KOPT-K1 (cell line): ENCODE results near the gene PAQR3.
"Not testable (repeated sequence)": the region's sequence is repeated elsewhere in the genome, so short reads cannot be mapped to it uniquely, and the experiment has no call there.

Experiments
- H3K27ac ChIP-seq: fragments of 200-600 bp; sonication (generic); 2 replicates; pipeline ENCODE4 v1.5.1; 2016; ENCODE audit warnings: antibody characterized with exemption, mild to moderate bottlenecking, low read depth, low read length; ENCODE audit not compliant: poor library complexity, severe bottlenecking
- H3K36me3 ChIP-seq: fragments of 200-600 bp; sonication (generic); 2 replicates; pipeline ENCODE4 v1.5.1; 2017; ENCODE audit warnings: antibody characterized with exemption, mild to moderate bottlenecking, low read length, moderate library complexity; ENCODE audit not compliant: insufficient read depth
- H3K9me3 ChIP-seq: fragments of 200-600 bp; sonication (generic); 2 replicates; pipeline ENCODE4 v1.5.1; 2017; ENCODE audit warnings: antibody characterized with exemption, low read length, mild to moderate bottlenecking; ENCODE audit not compliant: insufficient read depth, poor library complexity, severe bottlenecking

PAQR3 gene

DNA sequence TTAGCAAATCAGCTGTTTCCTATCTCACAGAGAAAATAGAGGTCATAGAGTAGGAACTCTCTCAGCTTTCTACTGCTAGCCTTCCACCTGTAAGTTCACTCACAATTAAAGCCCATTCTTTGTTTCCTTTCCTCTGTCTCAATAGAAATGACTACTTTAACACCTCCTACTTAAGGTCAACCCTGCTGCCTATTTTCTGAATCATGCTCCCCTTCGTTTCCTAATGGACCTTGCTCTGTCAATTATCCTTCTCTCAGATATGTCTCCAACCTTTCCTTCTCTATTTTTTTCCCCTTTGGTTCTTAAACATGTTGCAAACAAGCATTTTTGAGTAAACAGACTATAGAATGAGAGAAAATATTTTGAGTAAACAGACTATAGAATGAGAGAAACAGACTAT is 5.1 kb upstream of the PAQR3 start:
- H3K27ac ChIP-seq: no peak overlapping the region
- H3K36me3 ChIP-seq: no peaks in the 10 kb centered on the region
- H3K9me3 ChIP-seq: peaks cover 5% of the 10 kb centered on the region

DNA sequence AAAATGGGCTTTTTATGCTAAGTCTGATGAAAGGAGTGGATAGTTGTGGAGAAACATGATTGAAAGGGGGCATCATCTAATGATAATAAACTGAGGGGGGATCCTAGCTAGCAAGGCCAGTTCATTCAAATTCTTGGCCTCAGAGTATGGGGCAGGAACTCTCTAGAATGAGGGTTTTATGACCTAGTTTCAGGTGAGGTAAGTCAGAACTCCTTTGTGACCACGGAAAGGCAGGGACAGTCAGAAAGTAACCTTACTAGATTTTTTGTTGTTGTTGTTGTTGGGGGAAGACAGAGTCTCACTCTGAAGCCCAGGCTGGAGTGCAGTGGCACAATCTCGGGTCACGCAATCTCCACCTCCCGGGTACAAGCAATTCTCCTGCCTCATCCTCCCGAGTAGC is 1.5 kb upstream of the PAQR3 start:
- Histone ChIP-seq H3K9me3 (no peaks in the 10 kb centered on the region), H3K36me3 (peaks cover 9% of the 10 kb centered on the region), H3K27ac (no peak overlapping the region)

DNA sequence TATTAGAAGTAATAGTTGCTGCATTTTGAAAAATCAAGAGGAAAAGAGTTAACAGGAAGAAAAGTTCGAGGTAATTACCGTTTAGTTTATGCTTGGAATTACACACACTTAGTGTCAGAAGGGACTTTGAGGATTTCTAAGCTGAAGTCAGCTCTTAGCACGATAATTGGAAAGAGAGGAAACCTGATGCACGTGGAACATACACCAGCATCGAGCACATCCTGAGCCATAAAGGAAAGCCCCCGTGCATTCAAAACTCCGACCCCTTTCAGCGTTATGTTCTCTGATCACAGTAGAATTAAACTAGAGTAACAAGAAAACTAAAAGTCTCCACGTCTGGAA is 400 bp upstream of the PAQR3 start:
- H3K27ac ChIP-seq: peak overlapping the region; percentile 55
- peaks cover 15% of the 10 kb centered on the region for H3K36me3 ChIP-seq
- H3K9me3 ChIP-seq: no peaks in the 10 kb centered on the region

DNA sequence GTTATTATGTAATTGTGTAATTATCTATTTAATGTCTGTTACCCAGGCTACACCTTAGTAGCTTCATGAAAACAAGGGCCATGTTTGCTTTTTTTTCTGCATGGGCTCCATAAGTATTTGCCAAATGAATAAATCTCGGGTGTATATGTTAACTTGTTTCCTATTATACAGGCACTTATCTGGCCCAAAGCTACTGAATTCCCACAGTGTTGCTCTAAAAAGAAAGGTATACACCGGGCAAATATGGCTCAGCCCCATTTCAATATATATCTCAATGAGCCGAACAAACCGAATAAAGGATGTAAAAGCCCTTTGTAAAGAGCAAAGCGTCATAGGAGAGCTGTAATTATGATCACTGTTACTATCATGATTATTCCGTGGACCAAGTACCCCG is 767 bp downstream of the PAQR3 start:
- Histone ChIP-seq H3K27ac (peak overlapping the region; percentile 55), H3K36me3 (peaks cover 23% of the 10 kb centered on the region), H3K9me3 (no peaks in the 10 kb centered on the region)

DNA sequence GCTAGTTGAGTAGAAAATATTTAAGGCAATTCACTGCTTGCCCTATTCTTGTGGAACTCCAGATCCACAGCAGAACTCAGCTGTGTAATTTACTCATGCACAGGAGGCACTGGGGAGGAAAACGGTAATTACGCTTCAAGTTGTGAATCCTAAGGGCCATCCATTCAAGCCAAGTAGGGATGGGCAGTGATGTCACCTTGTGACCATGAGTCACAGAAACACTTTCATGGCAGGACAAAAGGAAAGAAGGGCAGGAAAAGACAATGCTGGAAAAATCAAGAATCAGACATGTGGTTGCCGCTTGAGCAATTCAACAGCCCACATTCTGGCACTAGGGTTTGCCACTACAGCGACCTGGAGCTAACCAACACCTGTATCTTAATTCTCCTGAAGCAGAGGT is 1.4 kb downstream of the PAQR3 start:
- Histone ChIP-seq H3K27ac (no peak overlapping the region), H3K36me3 (peaks cover 28% of the 10 kb centered on the region), H3K9me3 (no peaks in the 10 kb centered on the region)

DNA sequence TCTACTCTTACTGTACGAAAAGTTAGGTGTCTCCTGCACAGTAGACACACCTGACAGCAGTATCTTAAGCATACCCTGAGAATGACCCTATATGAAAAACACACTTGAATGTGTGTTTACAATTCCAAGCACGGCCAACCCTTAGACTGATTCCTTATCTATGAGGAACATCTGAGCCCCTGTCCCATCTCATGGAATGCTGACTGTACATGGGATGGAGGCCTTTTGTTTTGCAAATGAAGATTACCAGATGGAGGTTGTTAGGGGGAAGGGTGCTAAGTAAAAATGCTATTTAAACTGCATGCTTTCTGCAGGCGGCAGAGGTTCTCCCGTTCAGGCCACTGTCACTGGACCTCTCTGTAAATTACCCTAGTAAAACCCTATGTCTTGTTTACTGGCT is 2.2 kb downstream of the PAQR3 start:
- peaks cover 36% of the 10 kb centered on the region for H3K36me3 ChIP-seq
- no peak overlapping the region for H3K27ac ChIP-seq
- H3K9me3 ChIP-seq: no peaks in the 10 kb centered on the region

DNA sequence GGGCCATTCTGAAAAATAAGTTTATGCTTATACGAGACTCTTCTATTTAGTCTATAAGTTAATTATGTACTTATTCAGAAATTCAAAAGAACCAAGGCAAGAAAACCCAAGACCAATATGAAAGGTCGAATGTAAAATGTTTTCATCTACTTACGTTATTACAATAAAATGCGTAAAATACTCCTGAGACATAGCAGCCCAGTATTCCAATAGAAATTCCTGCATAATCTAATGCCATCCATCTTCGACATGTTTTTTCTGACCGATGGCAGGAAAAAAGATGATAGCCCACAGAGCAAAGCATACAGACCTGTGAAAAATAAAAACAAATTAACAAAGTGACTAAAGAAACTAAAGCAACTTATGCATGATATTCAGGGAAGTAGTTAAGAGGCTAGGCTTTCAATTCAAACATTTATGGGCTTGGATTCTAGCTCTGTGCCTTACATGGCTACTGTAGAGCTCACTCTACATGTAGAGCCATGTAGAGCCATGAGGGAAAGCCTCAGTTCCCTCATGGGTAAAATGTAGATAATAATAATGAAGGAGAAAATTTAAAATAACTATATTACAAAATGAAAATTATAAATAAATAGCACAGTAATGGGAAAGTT is 9.1 kb downstream of the PAQR3 start:
- no peak overlapping the region for H3K27ac ChIP-seq
- no peaks in the 10 kb centered on the region for H3K9me3 ChIP-seq
- peaks cover 81% of the 10 kb centered on the region for H3K36me3 ChIP-seq

DNA sequence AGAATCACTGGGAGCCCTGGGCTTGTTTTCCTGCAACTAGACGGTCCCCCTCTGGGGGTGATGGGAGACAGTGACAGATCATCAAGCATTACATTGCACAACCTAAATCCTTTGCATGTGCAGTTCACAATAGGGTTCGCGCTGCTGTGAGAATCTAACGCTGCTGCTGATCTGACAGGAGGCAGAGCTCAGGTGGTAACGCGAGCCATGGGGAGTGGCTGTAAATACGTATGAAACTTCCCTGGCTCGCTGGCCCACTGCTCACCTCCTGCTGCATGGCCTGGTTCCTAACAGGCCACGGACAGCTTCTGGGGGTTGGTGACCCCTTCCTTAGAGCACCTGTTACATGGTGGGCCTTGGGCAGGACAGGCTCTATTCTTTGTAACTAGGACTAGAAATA is 10.4 kb downstream of the PAQR3 start:
- H3K36me3 ChIP-seq: peaks cover 84% of the 10 kb centered on the region
- no peaks in the 10 kb centered on the region for H3K9me3 ChIP-seq
- no peak overlapping the region for H3K27ac ChIP-seq

DNA sequence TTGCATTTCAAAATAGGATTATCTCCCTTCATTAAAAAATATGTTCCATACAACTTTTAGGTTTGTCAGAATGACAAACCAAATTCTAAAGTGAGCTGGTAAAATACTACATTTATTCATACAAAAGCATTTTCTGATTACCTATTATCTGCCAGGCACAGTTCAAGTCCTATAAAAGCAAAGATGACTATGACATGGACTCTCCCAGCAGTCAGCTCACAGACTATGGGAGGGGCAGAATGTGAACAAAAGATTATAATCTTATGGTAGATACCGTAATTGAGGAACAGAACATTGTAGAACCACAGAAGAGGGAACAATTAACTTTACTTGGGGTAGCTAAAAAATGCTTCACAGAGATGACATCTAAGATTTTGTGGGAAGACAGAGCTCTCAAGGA is 12.4 kb downstream of the PAQR3 start:
- Histone ChIP-seq H3K27ac (no peak overlapping the region), H3K9me3 (no peaks in the 10 kb centered on the region), H3K36me3 (peaks cover 85% of the 10 kb centered on the region)

DNA sequence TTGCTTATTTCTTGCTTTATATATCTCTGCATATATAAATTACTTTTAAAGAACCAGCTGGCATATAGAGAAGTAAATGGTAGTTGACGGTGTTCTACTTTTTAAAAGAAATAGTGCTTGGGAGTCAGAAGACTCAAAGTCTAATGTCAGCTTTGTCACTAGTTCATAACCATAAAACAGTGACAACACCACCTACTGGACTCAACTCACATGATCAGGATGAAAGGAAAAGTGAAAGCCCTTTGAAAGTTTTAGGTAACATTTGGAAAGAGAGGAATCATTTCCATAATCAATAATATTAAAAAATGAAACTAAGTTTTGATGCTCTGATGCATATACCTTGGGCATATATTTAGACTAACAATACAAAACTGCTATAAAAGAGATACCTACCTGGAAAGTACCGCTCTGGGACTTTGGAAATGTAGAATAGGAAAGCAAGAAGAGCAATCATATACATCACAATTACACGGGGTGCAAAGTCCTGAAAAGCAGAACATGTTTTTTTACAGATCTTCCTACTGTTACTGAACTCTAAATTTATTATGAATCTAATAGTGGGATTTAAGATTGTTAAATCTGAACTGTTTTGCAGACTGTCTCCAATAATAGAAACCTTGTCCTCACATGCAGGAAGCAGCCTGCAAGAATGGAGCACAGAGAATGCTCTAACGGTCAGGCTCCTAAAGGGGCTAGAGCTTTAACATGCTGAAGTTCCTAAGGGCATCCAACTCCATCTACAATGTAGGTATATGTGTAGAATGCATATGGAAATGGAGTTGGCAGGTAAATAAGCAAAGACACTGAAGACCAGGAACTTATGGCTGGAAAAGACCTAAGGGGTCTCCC is 15.6 kb downstream of the PAQR3 start:
- no peaks in the 10 kb centered on the region for H3K9me3 ChIP-seq
- peaks cover 78% of the 10 kb centered on the region for H3K36me3 ChIP-seq
- H3K27ac ChIP-seq: no peak overlapping the region

DNA sequence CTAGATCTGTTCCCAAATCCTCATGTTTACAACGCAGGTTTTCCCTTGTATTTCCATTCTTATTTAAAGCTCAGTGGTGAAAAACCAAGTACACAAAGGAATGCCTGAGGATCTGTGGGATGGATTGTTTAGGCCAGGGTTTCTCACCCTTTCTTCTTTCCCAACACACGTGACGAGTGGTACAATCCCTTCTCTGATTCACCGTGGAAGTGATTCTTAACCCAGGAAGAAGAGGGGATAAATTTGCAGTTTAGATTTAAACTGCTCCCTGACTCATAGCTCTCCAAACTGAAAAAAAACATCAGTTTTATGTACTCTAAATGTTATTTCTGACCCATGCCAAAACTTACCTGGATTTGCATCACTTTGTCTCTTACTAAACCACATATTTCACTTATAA is 17.0 kb downstream of the PAQR3 start:
- Histone ChIP-seq H3K9me3 (no peaks in the 10 kb centered on the region), H3K27ac (no peak overlapping the region), H3K36me3 (peaks cover 72% of the 10 kb centered on the region)

DNA sequence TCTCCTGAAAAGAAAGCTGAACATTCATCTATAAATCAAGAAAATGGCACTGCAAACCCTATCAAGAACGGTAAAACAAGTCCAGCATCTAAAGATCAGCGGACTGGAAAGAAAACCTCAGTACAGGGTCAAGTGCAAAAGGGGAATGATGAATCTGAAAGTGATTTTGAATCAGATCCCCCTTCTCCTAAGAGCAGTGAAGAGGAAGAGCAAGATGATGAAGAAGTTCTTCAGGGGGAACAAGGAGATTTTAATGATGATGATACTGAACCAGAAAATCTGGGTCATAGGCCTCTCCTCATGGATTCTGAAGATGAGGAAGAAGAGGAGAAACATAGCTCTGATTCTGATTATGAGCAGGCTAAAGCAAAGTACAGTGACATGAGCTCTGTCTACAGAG is 28.6 kb downstream of the PAQR3 start:
- H3K27ac ChIP-seq: no peak overlapping the region
- H3K9me3 ChIP-seq: no peaks in the 10 kb centered on the region
- peaks cover 52% of the 10 kb centered on the region for H3K36me3 ChIP-seq

DNA sequence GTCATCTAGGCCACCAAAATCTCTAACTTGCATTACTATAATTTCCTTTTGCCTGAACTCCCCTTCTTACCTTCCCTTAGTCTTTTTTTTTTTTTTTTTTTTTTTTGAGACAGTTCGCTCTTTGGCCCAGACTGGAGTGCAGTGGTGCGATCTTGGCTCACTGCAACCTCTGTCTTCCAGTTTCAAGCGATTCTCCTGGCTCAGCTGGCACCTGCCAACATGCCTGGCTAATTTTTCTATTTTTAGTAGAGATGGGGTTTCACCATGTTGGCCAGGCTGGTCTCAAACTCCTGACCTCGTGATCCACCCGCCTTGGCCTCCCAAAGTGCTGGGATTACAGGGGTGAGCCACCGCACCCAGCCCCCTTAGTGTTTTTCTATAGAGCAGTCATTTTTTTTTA is 30.3 kb downstream of the PAQR3 start:
- H3K9me3 ChIP-seq, H3K27ac ChIP-seq: not testable (repeated sequence)
- peaks cover 37% of the 10 kb centered on the region for H3K36me3 ChIP-seq

DNA sequence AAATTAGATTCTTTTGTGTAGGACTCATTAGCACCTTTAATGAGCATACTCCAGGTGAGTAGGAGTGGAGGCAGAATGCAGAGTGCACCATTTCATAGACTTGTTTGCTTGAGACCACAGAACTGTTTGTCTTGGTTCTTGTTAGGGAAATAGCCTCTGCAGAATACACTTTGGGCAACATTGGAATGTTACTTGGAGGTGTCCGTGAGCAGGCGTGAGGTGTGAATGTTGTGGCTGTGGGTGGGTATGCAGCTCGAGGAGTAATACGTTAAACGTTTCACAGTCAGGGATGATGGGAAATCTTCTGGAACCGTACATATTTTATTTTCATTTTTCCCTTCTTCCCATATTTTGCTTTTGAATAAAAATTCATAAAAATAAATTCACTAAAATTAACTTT is 31.6 kb downstream of the PAQR3 start:
- Histone ChIP-seq H3K27ac (no peak overlapping the region), H3K9me3 (no peaks in the 10 kb centered on the region), H3K36me3 (peaks cover 32% of the 10 kb centered on the region)

DNA sequence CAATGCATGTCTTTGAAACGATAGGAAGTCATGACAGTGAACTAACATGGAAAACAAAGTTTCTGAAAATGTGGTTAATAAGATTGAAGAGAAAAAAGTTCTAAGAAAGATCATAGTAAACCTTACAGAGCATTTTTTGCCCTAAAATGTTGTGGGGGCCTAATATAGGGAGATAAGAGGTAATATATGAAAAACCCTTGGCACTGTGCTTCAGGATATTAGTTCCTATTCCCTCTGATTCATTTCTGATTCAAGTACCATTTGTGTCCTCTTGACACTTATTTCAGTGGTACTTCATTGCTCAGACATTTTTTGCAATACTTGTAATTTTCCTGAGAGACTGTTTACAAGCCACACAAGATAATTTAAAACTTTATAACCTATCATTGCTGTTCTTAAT is 35.1 kb downstream of the PAQR3 start:
- H3K36me3 ChIP-seq: peaks cover 7% of the 10 kb centered on the region; the same call in 1 of the 2 replicates
- no peak overlapping the region for H3K27ac ChIP-seq
- no peaks in the 10 kb centered on the region for H3K9me3 ChIP-seq

DNA sequence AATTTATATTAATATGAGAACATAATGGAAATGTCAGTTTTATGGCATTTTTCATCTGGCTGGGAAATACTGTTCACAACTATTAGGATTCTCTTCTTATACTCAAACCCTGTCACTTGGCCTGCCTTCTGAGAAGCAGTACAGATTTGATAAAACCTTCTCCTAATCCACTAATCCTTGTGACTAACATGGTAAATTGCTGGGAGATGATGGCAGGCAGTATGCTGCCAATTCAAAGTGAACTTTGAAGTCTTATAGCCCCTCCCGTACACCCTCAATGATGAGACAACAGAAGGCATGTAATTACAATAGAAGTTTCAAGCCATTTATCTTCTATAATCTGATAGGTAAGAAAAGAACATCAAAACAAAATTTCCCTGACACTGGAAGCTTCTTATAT is 36.9 kb downstream of the PAQR3 start:
- H3K9me3 ChIP-seq: no peaks in the 10 kb centered on the region
- no peak overlapping the region for H3K27ac ChIP-seq
- 0 out of 2 replicates have a peak, but pooled peaks cover 3% of the 10 kb centered on the region for H3K36me3 ChIP-seq
